Heart right ventricle (tissue), 16 donors: ENCODE results near the gene NT5C3A. TPM values are rescaled to one million over a fixed set of nuclear protein-coding genes. Genes with fewer than 3 reads are reported as not detected.
A peak's percentile ranks its signal among the peaks of the same experiment; 100 is the strongest.

Experiments
- ATAC-seq, 8 donors: fragments of 200-7000 bp; cut with Tn5 transposase; one replicate each; pipeline ENCODE4 v1.9.1; 2020; ENCODE audit warnings: mild to moderate bottlenecking in 8 of 8, moderate library complexity in 8 of 8, moderate number of reproducible peaks in 1 of 8
- DNase-seq, 2 donors: peaks; one replicate each; pipeline ENCODE4 v3.0.0-alpha.2; 2020
- H3K27ac ChIP-seq, 10 donors: fragments of 200-600 bp; sonication (generic) in 2 of 10; one replicate each; pipeline versions ENCODE4 v1.5.0 to v1.8.0; 2020 to 2022; ENCODE audit warnings: mild to moderate bottlenecking in 3 of 10
- H3K27me3 ChIP-seq, 7 donors: fragments of 200-600 bp; one replicate each; pipeline ENCODE4 v1.8.0; 2021 to 2022; ENCODE audit warnings: mild to moderate bottlenecking in 2 of 7
- H3K36me3 ChIP-seq, 9 donors: fragments of 200-600 bp; sonication (generic) in 1 of 9; one replicate each; pipeline versions ENCODE4 v1.5.0 to v1.8.0; 2020 to 2022; ENCODE audit warnings: mild to moderate bottlenecking in 2 of 9
- H3K4me1 ChIP-seq, 9 donors: fragments of 200-600 bp; sonication (generic) in 1 of 9; one replicate each; pipeline versions ENCODE4 v1.5.0 to v1.8.0; 2020 to 2022; ENCODE audit warnings: mild to moderate bottlenecking in 4 of 9
- H3K4me3 ChIP-seq, 10 donors: fragments of 200-600 bp; sonication (generic) in 2 of 10; one replicate each; pipeline versions ENCODE4 v1.5.0 to v1.8.0; 2020 to 2022; ENCODE audit warnings: mild to moderate bottlenecking in 7 of 10, moderate library complexity in 2 of 10
- H3K9me3 ChIP-seq, 11 donors: fragments of 200-600 bp in 10 of 11; sonication (generic) in 2 of 11; one replicate each; pipeline versions ENCODE4 v1.5.0 to v1.8.0; 2013 to 2022; ENCODE audit warnings: mild to moderate bottlenecking in 2 of 11, control low read depth in 1 of 11, moderate library complexity in 1 of 11
- CTCF ChIP-seq, 9 donors: fragments of 200-600 bp; sonication (generic) in 2 of 9; IDR thresholded peaks; one replicate each; pipeline versions ENCODE4 v1.5.0 to v1.8.0; 2021 to 2022; ENCODE audit warnings: antibody characterized with exemption in 9 of 9, mild to moderate bottlenecking in 5 of 9, moderate library complexity in 1 of 9
- WGBS, 2 donors: extraction: QIAGEN DNeasy Blood & Tissue Kit; methylation state at CpG; one replicate each; pipeline ENCODE4 v1.1.7; 2013; ENCODE audit warnings: inconsistent platforms in 1 of 2; 5-methylcytosine and 5-hydroxymethylcytosine counted together
- intact Hi-C, 10 donors: fragments of 100-400 bp; cut with DNase I; formaldehyde crosslinking; loops; one replicate each; pipeline versions ENCODE4 v1.11.1 to v1.14.2; 2022
- polyA plus RNA-seq, 2 donors: library from polyadenylated mRNA; stranded (reverse); fragments of 200-250 nt; gene quantifications; one replicate each; pipeline ENCODE4 v1.2.3, GENCODE V29; 2013
- total RNA-seq, 10 donors: library from RNA; stranded (reverse); fragmentation: NEBNext Ultra II Directional in 3 of 10; extraction: Animal tissue kit (Norgen Biotek cat#: 25700) in 3 of 10; gene quantifications; one replicate each; pipeline versions ENCODE4 v1.2.1 to v1.2.4, GENCODE V29; 2021 to 2023
- donor health status: Arrhythmogenic right ventricular cardiomyopathy.
- donor health status: ischemic (EF 13 %, LVEDD 7.1; RV severe dilation, severe dysfunction).
- donor health status: healthy with polysubstance abuse.
- donor health status: DM: no; HTN: yes; CAD: no.
- donor health status: DM: no; HTN: no; CAD: no.
- donor health status: ischemic (EF 25% LVEDD 6.9; RV normal size, moderate dysfunction).
- donor health status: ischemic (EF 25% LVEDD 5.7; RV mildly dilated, moderate dysfunction).
- donor health status: healthy.
- donor health status: DM: yes; HTN: yes; CAD: no.
- donor health status: Ischemic cardiomyopathy.
- donor health status: ischemic (EF 35%, LVEDD 5.7; RV mildly dilated, moderate dysfunction).
- donor health status: nonischemic (EF 11% LVEDD 7.7; RV severe dilation, severe dysfunction).
- donor health status: DM: yes; HTN: yes; CAD: no.
- donor health status: PGD.
- donor health status: ischemic (EF 29% LVEDD 5.4; RV normal size, mild dysfunction).
- donor health status: nonischemic (EF 23%, LVEDD 6.1; RV moderate dilation, normal function).

Gene NT5C3A
- total and polyA plus RNA-seq, 12 donors, result 11.6 to 32.6 (median 18.9) TPM

DNA sequence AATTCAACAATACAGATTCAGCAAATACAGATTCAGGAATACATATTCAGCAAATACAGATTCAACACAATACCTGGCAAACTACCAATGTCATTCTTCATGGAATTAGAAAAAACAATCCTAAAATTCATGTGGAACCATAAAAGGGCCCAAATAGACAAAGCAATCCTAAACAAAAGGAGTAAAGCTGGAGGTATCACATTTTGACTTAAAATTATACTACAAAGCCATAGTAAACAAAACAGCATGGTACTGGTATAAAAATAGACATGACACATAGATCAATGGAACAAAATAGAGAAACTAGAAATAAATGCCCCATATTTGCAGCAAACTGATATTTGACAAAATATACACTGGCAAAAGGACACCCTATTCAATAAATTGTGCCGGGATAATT lies 3.4 kb upstream of the NT5C3A start:
- Histone ChIP-seq H3K27me3 (no peaks in the 10 kb centered on the region), H3K4me1 (peaks cover 3 to 22% (median 15%) of the 10 kb centered on the region in 9 donors), H3K27ac (no peak overlapping the region), H3K36me3 (no peaks in the 10 kb centered on the region), H3K4me3 (no peak overlapping the region), H3K9me3 (peaks cover 0 to 45% (median 21%) of the 10 kb centered on the region in 11 donors)
- no peak for DNase-seq
- no peak for TF ChIP-seq CTCF (IDR thresholded peaks at IDR 0.05)
- intact Hi-C loops, result no loop called here
- 95 to 100% methylated on average over 1 of the region's 1 CpG for WGBS, 2 donors
- no peak for ATAC-seq

- DNase-seq, result peak; percentile 93 to 95
- TF ChIP-seq CTCF (IDR thresholded peaks at IDR 0.05), result no peak
- WGBS, 2 donors, result 0 to 1% methylated on average over 50 of the region's 50 CpGs
- H3K9me3 ChIP-seq, result peaks cover 0 to 24% (median 12%) of the 10 kb centered on the region in 11 donors
- H3K4me3 ChIP-seq, result peak overlapping the region; percentile 58 to 95 (median 83)
- H3K4me1 ChIP-seq, result peaks cover 3 to 44% (median 23%) of the 10 kb centered on the region in 9 donors
- no peaks in the 10 kb centered on the region for H3K27me3 ChIP-seq
- peak; percentile 99 to 100 (median 99) for ATAC-seq
- intact Hi-C loops, result loop anchor here in 2 of 10 donors (5.0 kb wide), 3 partner anchors 44 to 171 kb away; partner anchors contain the start of genes RP9 (in 2 of the 2), FKBP9 (in 1 of the 2) and KBTBD2 (in 1 of the 2)
- no peaks in the 10 kb centered on the region for H3K36me3 ChIP-seq
- H3K27ac ChIP-seq, result peak overlapping the region; percentile 85 to 98 (median 94)
Observed at GRCh38 chr7:33062782-33063443, 337 bp upstream of the NT5C3A start.

DNA sequence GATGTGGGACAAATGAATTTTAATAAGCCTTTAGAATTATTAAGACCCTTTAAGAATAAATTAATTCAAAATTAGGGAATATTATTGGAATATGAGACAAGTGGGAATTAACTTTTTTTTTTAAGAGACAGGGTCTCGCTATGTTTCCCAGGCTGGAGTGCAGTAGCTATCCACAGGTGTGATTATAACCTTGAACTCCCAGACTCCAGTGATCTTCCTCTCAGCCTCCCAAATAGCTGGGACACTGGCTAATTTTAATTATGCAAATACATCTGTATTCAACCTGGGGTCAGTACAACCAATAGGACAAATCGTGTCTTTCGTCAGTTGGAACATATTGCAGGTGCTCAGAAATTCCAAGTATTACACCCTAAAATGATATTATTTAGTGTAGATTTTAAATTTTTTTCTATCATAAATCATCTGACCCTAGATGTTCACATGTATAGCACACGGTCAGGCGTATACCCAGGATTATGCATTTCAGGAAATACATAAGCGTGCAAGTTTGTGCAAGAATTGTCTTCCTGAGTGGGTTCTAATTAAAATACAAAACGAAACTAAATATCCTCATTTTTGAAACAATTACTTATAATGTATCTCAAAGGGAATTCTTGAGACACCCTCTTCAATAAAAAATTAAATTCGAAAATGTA lies 1.2 kb downstream of the NT5C3A start:
- 29 to 31% methylated on average over 8 of the region's 8 CpGs for WGBS, 2 donors
- H3K4me3 ChIP-seq, result peak overlapping the region; percentile 58 to 95 (median 83)
- no peak for TF ChIP-seq CTCF (IDR thresholded peaks at IDR 0.05)
- H3K27me3 ChIP-seq, result no peaks in the 10 kb centered on the region
- DNase-seq, result no peak
- peak overlapping the region in 6 of 10 donors; percentile 90 to 98 (median 94) for H3K27ac ChIP-seq
- ATAC-seq, result no peak
- H3K9me3 ChIP-seq, result peaks cover 0 to 17% (median 8%) of the 10 kb centered on the region in 11 donors
- intact Hi-C loops, result loop anchor here in 2 of 10 donors (5.0 kb wide), 3 partner anchors 46 to 169 kb away; partner anchors contain the start of genes RP9 (in 2 of the 2), FKBP9 (in 1 of the 2) and KBTBD2 (in 1 of the 2)
- H3K36me3 ChIP-seq, result peaks cover 0 to 5% (median 0%) of the 10 kb centered on the region in 9 donors
- peaks cover 3 to 45% (median 23%) of the 10 kb centered on the region in 9 donors for H3K4me1 ChIP-seq

DNA sequence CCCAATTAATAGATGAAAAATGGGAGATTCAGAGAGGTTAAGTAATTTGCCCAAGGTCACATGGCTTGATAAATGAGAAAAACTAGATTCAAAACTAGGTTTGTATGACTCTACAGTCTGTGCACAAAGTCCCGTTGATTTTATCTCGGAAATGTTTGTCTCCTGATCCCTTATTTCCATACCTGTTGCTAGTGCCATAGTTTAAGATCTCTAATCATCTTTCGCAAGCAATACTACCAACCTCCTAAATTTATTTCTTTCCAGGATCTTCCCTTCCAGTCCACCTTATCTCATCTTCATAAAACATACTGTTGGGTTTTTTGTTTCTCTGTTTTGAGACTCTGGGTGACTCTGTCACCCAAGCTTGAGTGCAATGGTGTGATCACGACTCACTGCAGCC lies 2.9 kb downstream of the NT5C3A start:
- Histone ChIP-seq H3K4me3 (no peak overlapping the region), H3K27ac (no peak overlapping the region), H3K36me3 (peaks cover 0 to 5% (median 0%) of the 10 kb centered on the region in 9 donors), H3K27me3 (no peaks in the 10 kb centered on the region), H3K4me1 (peaks cover 3 to 46% (median 23%) of the 10 kb centered on the region in 9 donors), H3K9me3 (peaks cover 0 to 3% (median 0%) of the 10 kb centered on the region in 11 donors)
- WGBS, 2 donors, result 49 to 61% methylated on average over 4 of the region's 4 CpGs
- ATAC-seq (no peak), DNase-seq (no peak)
- no peak for TF ChIP-seq CTCF (IDR thresholded peaks at IDR 0.05)
- intact Hi-C loops, result loop anchor here in 4 of 10 donors (5.0 to 10.0 kb wide), 5 partner anchors 48 to 565 kb away; partner anchors contain the start of genes RP9 (in 2 of the 4), AVL9 (in 1 of the 4), FKBP9 (in 1 of the 4) and KBTBD2 (in 1 of the 4)
